Measurements from ENCODE around the gene PRDM8. TPM values are rescaled to one million over a fixed set of nuclear protein-coding genes. Genes with fewer than 3 reads are reported as not detected.
"Not testable (repeated sequence)": the region's sequence is repeated elsewhere in the genome, so short reads cannot be mapped to it uniquely, and the experiment has no call there.

PRDM8 gene
- total RNA-seq, 3 donors from 2014 or later: 1.2 to 7.0 (median 5.9) TPM

DNA sequence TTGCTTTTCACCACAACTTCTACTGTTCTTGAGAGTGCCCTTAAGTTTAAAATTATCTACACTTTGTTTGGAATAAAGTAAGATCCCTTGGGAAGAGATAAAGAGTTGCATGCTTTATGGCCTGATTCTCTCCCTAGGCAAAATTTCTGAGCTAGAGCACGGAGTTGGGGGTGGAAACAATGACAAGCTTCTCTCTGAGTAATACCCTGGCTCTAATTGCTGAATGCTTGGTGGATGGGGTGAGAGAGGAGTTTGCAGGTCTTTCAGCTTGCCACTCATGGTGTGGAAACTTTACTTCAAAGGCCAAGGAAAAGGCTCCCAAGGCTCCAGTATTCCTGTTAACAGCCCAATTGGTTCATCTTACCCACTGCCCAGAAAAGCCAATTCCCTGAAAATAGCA is 26.1 kb upstream of the PRDM8 start:
- Histone ChIP-seq H3K4me1 (no peaks in the 10 kb centered on the region), H3K9me3 (no peaks in the 10 kb centered on the region), H3K4me3 (no peak overlapping the region), H3K27me3 (no peaks in the 10 kb centered on the region), H3K36me3 (no peaks in the 10 kb centered on the region), H3K27ac (no peak overlapping the region)
- TF ChIP-seq POLR2AphosphoS5 (IDR thresholded peaks at IDR 0.05): no peak
- TF ChIP-seq POLR2A (IDR thresholded peaks at IDR 0.05): no peak
- TF ChIP-seq, protein P1, sequence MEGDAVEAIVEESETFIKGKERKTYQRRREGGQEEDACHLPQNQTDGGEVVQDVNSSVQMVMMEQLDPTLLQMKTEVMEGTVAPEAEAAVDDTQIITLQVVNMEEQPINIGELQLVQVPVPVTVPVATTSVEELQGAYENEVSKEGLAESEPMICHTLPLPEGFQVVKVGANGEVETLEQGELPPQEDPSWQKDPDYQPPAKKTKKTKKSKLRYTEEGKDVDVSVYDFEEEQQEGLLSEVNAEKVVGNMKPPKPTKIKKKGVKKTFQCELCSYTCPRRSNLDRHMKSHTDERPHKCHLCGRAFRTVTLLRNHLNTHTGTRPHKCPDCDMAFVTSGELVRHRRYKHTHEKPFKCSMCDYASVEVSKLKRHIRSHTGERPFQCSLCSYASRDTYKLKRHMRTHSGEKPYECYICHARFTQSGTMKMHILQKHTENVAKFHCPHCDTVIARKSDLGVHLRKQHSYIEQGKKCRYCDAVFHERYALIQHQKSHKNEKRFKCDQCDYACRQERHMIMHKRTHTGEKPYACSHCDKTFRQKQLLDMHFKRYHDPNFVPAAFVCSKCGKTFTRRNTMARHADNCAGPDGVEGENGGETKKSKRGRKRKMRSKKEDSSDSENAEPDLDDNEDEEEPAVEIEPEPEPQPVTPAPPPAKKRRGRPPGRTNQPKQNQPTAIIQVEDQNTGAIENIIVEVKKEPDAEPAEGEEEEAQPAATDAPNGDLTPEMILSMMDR (IDR thresholded peaks at IDR 0.05): no peak
- intact Hi-C loops (cut with DNase I; ENCODE audit: low total_unique reads): no loop called here
- DNase-seq (ENCODE audit: low spot score in 2 of 2): no peak

DNA sequence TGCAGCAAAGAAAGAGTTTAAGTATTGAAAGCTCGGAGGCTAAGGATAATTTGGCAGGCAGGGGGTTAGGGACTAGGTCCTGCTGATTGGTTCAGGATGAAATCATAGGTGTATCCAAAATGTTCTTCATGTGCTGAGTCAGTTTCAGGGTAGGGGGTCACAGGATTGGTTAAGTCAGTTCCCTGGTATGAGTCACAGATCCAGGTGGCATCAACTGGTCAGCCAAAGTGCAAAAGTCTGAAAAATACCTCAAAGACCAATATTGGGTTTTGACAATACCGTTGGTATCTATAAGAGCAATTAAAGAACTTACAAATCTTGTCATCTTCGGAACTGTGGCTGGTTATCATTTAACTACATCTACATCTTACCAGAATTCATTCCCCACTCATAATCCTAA is 25.6 kb upstream of the PRDM8 start:
- TF ChIP-seq POLR2A (IDR thresholded peaks at IDR 0.05) (no peak), POLR2AphosphoS5 (IDR thresholded peaks at IDR 0.05) (no peak)
- TF ChIP-seq, protein P1 (IDR thresholded peaks at IDR 0.05): no peak
- H3K4me3 ChIP-seq: no peak overlapping the region
- no peaks in the 10 kb centered on the region for H3K4me1 ChIP-seq
- H3K9me3 ChIP-seq: no peaks in the 10 kb centered on the region
- no peaks in the 10 kb centered on the region for H3K36me3 ChIP-seq
- no peak overlapping the region for H3K27ac ChIP-seq
- DNase-seq (ENCODE audit: low spot score in 2 of 2): no peak
- intact Hi-C loops (cut with DNase I; ENCODE audit: low total_unique reads): no loop called here
- no peaks in the 10 kb centered on the region for H3K27me3 ChIP-seq

DNA sequence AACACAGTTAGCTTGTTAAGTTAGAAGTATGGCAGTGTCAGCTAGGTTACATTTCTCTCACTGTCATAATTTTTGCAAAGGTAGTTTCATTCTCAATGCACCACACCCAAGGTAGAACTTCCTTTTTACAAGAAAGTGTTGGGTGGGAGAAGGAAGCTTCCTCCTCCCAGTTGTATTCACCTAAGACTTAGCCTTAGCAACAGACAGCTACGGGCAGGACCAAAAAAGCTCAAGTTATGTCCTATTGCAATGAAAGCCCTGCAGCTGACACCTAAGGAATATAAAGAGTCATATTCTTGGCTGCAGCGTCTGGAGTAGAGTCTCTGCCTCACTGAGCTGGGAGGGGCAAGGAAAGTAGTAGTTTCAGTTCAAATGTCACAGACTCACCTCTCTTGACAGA is 25.1 kb upstream of the PRDM8 start:
- no peaks in the 10 kb centered on the region for H3K36me3 ChIP-seq
- no peak overlapping the region for H3K27ac ChIP-seq
- H3K4me1 ChIP-seq: no peaks in the 10 kb centered on the region
- TF ChIP-seq, protein P1 (IDR thresholded peaks at IDR 0.05): no peak
- no peak for TF ChIP-seq POLR2A (IDR thresholded peaks at IDR 0.05)
- no peak for TF ChIP-seq POLR2AphosphoS5 (IDR thresholded peaks at IDR 0.05)
- H3K27me3 ChIP-seq: no peaks in the 10 kb centered on the region
- H3K4me3 ChIP-seq: no peak overlapping the region
- DNase-seq (ENCODE audit: low spot score in 2 of 2): no peak
- H3K9me3 ChIP-seq: no peaks in the 10 kb centered on the region
- intact Hi-C loops (cut with DNase I; ENCODE audit: low total_unique reads): no loop called here

DNA sequence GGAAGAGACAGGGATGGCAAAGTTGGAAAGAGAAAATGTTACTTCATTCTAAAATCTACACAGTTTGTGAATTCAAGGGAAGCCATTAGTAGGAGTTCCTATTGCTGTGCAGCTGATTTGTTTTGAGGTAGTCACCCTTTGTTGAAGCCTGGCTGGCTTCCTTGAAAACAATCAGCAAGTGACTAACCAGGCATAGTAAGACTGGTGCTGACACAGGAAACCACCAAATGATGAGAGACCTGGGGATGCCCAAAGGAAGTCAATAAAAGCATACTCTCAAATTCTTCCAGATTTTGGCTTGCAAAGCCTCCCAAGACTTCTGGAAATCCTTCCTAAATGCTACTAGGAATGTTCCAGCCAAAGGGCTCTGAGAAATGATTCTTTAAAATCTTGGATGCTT is 23.9 kb upstream of the PRDM8 start:
- no peak for TF ChIP-seq POLR2A (IDR thresholded peaks at IDR 0.05)
- no peak for TF ChIP-seq POLR2AphosphoS5 (IDR thresholded peaks at IDR 0.05)
- TF ChIP-seq, protein P1 (IDR thresholded peaks at IDR 0.05): no peak
- H3K36me3 ChIP-seq: no peaks in the 10 kb centered on the region
- no peak for DNase-seq (ENCODE audit: low spot score in 2 of 2)
- peaks cover 2 to 4% of the 10 kb centered on the region in 2 donors for H3K9me3 ChIP-seq
- no peaks in the 10 kb centered on the region for H3K27me3 ChIP-seq
- no peak overlapping the region for H3K4me3 ChIP-seq
- no peaks in the 10 kb centered on the region for H3K4me1 ChIP-seq
- no peak overlapping the region for H3K27ac ChIP-seq
- intact Hi-C loops (cut with DNase I; ENCODE audit: low total_unique reads): no loop called here

DNA sequence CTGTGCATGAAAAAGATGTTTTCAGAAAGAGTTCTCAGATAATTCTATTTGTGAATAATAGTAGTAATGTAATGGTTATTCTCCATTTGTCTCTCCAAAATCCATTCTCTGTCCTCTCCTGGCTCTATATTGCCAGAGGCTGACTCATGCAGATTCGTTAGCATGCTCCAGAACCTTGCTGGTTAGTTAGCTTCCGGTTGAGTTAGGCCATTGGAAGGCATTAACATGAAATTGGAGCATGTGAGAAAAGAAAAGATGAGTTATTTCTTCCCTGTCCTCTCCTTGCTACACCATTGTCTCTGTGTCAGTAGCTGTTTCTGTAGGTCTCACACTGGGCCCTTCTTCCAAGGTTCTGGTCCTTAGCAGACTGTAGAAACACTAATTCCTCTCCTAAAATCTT is 23.5 kb upstream of the PRDM8 start:
- no peak overlapping the region for H3K27ac ChIP-seq
- intact Hi-C loops (cut with DNase I; ENCODE audit: low total_unique reads): no loop called here
- H3K9me3 ChIP-seq: peaks cover 7% of the 10 kb centered on the region in 2 donors
- H3K27me3 ChIP-seq: no peaks in the 10 kb centered on the region
- no peaks in the 10 kb centered on the region for H3K4me1 ChIP-seq
- DNase-seq (ENCODE audit: low spot score in 2 of 2): no peak
- H3K36me3 ChIP-seq: no peaks in the 10 kb centered on the region
- H3K4me3 ChIP-seq: no peak overlapping the region
- TF ChIP-seq POLR2A (IDR thresholded peaks at IDR 0.05): no peak
- TF ChIP-seq, protein P1 (IDR thresholded peaks at IDR 0.05): no peak
- no peak for TF ChIP-seq POLR2AphosphoS5 (IDR thresholded peaks at IDR 0.05)

DNA sequence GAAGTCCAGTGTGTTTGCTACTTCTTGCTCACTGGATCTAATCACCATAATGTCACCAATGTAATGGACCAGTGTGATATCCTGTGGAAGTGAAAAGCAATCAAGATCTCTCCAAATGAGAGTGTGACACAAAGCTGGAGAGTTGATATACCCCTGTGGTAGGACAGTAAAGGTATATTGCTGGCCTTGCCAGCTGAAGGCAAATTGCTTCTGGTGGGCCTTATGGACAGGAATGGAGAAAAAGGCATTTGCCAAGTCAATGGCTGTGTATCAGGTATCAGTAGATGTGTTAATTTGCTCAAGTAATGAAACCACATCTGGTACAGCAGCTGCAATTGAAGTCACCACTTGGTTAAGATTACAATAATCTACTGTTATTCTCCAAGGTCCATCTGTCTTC is 19.5 kb upstream of the PRDM8 start:
- DNase-seq (ENCODE audit: low spot score in 2 of 2); intact Hi-C loops (cut with DNase I; ENCODE audit: low total_unique reads); H3K27me3 ChIP-seq; H3K36me3 ChIP-seq; H3K27ac ChIP-seq; H3K4me1 ChIP-seq; H3K4me3 ChIP-seq: not testable (repeated sequence)
- H3K9me3 ChIP-seq: peaks cover 14 to 15% of the 10 kb centered on the region in 2 donors

All from breast epithelium (tissue), 4 donors.